Measurements from ENCODE around the gene KCNH1.

KCNH1 gene, protein sequence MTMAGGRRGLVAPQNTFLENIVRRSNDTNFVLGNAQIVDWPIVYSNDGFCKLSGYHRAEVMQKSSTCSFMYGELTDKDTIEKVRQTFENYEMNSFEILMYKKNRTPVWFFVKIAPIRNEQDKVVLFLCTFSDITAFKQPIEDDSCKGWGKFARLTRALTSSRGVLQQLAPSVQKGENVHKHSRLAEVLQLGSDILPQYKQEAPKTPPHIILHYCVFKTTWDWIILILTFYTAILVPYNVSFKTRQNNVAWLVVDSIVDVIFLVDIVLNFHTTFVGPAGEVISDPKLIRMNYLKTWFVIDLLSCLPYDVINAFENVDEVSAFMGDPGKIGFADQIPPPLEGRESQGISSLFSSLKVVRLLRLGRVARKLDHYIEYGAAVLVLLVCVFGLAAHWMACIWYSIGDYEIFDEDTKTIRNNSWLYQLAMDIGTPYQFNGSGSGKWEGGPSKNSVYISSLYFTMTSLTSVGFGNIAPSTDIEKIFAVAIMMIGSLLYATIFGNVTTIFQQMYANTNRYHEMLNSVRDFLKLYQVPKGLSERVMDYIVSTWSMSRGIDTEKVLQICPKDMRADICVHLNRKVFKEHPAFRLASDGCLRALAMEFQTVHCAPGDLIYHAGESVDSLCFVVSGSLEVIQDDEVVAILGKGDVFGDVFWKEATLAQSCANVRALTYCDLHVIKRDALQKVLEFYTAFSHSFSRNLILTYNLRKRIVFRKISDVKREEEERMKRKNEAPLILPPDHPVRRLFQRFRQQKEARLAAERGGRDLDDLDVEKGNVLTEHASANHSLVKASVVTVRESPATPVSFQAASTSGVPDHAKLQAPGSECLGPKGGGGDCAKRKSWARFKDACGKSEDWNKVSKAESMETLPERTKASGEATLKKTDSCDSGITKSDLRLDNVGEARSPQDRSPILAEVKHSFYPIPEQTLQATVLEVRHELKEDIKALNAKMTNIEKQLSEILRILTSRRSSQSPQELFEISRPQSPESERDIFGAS

DNA sequence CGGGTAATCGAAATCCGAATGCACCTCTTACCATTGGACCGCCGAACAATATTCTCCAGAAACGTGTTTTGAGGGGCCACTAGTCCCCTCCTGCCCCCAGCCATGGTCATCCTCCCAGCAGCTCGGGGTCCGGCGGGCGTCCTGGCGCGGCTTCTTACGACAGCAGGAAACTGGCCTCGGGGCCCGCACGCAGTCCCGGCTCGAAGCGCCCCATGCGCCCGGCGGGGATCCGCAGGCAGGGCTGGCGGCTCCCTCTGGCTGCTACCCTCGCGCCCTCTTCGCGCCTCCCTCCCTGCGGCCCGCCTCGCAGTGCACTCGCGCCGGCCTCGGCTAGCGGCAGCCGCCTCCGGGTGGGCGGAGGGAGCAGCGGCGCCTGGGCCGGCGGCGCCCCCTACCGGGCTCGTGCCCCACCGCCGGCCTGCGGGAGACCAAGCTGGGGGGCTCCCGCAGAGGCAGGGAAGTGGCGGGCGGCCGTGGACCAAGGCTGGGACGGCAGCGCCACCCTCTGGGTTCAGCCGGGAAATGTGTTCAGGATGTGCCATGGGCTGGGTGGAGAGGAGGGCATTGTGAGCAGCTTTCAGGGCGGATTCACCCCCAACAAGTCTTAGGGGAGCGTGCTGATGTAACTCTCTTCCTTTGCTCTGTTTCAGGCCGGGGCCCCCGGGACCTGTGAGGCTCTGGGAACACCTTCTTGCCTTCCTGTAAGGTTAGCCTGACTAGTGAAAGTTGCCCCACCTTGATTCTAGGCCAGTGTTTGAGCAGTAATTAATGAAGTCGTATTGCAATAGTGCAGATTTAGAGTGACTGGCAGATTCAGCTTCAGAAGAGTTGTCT, at the start of gene KCNH1:
TSS of gene KCNH1 (minus strand) at position 313 of the 834 bp plus-strand sequence. CDS start at position 110, 203 bp downstream.
- DNase-seq: peak; percentile 76

DNA sequence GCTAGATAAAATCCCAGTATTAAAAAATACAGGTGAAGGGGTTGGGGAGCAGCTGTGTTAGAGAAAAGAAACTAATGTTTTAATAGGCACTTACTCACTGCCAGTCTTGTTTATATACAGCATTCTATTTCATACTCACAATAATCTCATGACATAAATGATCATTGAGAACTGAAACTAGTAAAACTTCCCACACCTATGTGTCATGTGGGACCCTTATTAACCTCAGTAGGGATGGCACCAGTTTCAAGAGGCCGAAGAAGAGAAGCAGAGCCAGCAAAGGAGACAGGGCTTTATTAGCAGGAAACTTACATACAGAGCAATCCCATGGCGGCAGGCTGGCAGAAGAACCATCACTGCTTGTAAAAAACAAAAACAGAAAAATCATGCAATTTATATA, 48.8 kb upstream of the KCNH1 start:
- no peak for DNase-seq

DNA sequence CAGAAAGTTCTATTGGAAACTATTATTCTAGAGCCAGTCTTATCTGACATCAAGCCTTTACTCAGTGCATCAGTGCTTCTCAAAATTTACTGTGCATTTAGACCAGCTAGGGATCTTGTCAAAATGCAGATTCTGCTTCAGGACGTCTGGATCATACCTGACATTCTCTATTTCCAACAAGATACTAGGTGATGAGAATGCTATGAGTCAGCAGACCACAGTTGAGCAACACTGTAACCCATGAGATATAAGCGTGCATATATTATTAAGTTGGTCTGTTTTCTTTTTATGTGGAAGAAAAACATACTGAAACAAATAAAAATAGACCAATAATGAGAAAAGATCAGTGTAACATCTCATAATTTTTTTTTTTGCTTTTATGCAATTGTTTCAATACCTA, 40.4 kb upstream of the KCNH1 start:
- no peak for DNase-seq

DNA sequence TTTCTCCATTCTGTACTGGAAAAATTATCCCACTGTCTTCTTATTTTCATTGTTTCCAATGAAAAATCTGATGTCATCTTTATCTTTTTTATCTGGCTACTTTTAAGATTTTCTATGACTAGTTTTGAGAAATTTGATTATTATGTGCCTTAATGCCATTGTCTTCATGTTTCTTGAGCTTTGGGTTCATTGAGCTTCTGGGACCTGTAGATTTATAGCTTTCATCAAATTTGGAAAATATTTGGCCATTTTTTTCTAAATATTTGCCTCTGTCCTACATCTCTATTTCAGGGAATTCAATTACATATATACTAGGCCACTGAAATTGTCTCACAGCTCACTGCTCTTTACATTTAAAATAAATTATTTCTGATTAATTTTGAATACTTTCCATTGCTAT, 38.7 kb upstream of the KCNH1 start:
- DNase-seq: no peak

DNA sequence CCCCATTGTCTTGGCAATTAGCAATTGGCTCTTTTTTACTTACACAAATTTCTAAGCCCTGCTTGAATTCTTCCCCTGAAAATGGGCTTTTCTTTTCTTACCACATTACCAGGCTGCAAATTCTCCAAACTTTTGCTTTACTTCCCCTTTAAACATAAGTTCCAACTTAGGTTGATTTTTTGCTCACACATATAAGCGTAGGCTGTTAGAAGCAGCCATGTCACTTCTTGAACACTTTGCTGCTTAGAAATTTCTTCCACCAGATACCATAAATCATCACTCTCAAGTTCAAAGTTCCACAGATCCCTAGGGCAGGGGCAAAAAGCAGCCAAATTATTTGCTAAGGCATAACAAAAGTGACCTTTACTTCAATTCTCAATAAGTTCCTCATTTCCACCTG, 35.4 kb upstream of the KCNH1 start:
- no peak for DNase-seq

DNA sequence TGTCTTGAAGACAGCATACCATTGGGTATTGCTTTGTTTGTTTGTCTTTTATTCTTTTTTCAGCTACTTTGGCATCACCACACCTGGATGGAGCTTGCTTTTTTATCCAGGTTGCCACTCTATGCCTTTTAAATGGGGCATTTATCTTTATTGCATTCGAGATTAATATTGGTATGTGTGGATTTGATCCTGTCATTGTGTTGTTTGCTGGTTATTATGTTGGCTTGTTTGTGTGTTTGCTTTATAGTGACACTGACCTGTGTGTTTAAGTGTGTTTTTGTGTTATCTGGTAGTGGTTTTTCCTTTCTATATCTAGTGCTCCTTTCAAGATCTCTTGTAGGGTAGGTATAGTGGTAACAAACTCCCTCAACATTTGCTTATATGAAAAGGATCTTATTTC, 24.9 kb upstream of the KCNH1 start:
- no peak for DNase-seq

DNA sequence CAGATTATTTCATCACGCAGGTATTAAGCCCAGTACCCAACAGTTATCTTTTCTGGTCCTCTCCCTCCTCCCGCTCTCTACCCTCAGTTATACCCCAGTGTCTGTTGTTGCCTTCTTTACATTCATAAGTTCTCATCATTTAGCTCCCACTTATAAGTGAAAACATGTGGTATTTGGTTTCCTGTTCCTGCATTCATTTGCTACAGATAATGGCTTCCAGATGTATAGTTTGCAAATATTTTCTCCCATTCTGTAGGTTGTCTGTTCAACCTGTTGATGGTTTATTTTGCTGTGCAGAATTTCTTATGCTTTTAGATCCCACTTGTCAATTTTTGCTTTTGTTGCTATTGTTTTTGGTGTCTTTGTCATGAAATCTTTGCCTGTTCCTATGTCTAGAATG, 21.1 kb upstream of the KCNH1 start:
- DNase-seq: no peak

DNA sequence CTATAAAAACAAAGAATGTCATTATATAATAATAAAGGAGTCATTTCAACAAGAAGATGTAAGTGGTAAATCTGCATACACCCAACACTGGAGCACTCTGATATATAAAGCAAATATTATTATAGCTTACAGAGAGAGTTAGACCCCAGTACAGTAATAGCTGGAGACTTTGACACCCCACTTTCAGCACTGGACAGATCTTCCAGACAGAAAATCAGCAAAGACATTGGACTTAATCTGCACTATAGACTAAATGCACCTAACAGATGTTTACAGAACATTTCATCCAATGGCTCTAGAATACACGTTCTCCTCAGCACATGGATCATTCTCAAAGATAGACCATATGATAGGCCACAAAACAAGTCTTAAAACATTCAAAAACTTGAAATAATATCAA, 20.0 kb upstream of the KCNH1 start:
- DNase-seq: no peak

DNA sequence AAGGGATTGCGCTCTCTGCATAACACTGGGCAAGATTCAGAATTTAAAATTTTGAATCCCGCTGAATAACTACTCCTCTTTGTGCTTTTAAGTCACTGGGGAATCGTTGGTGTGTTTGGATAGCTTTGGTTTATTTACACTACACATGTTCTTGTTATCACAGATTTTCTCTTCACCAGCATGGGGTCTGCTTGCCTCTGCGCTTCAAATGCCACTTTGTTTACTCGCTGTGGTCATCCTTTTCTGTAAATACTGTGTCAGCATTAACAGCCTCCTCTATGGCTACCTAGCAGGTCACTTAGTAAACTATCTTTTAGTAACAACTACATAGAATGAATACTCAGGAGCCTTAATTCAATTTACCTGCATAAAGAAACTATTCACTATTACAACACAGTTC, 14.4 kb upstream of the KCNH1 start:
- no peak for DNase-seq

DNA sequence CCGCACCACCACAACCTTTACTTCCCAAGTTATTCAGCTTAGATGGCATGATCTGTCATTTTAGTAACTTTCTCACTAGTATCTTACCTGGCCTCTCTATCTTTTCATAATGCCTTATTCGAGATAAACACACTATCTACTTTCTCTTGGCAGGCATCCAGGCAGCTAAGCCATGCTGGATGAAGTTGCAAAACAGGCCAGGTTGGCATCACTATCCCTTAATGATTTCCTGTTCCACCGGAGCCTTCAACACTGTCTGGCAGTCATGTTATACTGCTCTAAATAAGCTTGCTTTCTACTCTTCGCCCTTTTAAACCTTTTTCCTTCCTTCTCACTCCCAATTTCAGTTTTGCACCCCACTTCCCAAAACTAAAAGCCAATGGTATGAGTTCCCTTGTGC, 12.0 kb upstream of the KCNH1 start:
- no peak for DNase-seq

DNA sequence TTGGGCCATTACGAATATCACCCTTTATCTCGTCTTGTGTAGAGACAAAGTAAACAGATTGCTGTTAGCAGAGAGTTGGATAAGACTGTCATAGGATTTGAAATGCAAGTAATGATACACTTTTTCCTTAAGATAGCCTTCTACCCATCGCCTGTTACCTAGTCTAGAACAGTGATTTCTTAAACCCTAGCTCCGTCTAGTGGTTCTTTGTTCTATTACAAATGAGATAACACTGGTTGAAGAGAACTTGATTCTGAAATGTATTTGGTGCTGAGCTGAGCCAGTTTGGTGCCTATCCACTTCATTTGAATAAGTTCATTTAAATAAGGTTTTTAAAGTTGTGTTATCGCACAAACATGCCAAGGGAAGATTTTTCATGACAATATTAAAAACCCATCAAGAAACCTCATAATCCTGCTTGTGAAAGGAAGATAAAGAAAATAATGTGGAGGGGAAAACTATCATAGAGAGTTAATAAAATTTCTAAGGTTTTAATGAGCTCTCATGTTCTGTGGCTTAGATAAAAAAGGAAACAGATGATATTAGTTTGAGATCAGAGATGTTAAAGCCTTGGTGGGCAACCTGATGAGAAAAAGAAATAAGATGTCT, 1.5 kb upstream of the KCNH1 start:
- DNase-seq: peak; percentile 46

DNA sequence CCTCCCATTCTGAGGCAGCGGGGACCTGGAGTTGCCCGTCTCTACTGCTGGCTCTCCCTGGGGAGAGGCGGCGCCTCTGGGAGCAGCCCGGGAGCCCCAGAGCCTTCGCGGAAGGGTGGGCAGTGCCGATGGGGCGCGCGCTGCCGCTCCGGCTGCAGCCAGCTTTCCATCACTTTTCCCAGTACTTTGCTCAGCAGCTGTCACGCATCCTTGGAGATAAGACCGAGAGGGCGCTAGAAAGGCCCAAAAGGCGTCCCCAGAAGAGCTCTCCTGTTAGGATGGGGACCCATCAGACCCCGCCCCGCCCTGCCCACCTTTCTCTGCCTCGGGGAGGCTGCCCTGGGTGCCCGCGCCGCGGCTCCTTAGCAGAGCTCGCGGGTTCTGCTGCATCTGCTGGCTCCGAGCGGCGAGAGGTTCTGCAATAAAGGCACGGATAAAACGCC, 534 bp downstream of the KCNH1 start:
- DNase-seq: no peak

DNA sequence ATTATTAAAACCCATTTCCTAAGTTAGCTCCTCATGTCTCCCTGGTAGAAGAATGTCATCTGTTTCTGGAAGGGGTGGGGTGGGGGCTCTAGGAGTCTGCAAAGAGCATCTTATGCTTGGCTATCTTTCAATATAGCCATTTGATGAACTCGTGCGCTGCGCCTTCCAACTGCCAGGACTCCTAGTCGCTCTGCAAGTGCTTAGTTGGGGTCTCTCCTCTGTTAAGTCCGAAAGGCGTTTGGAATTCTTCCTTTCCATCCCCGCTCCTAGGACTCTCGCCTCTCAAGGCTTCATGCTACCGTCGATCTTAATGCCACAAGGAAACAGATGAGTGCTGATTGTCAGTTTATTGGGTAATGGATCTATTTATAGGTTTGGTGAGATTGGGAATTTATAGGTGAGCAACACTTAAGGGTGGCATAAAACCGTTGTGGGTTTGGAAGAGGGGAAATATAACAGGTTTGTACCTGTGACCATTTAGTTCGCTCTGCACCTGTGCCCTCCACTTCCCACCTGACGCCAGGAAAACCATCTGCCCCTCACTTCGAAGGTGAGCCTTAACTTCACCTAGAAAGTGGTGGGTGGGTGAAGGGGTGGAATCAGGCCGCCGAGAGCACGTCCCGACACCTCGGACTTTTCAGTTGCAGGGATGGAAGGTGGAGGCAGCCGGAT, 1.1 kb downstream of the KCNH1 start:
- DNase-seq: no peak

DNA sequence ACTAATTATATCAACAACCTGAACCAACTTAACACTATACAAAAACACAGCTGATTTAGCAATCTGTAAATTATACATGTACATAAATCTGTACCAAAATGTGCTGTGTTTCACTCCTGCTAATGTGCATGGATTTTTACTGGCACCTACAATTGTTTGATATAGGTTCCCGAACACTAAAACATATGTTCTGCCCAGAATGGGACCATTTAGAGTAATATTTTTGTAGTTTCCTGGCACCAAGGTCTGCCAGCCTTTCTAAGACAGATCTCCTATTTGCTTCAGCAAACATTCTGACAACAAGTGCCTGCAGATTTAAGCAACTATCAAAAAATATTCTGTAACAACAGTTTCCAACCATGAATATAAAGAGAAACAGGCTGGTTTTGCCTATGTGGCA, 4.2 kb downstream of the KCNH1 start:
- DNase-seq: no peak

DNA sequence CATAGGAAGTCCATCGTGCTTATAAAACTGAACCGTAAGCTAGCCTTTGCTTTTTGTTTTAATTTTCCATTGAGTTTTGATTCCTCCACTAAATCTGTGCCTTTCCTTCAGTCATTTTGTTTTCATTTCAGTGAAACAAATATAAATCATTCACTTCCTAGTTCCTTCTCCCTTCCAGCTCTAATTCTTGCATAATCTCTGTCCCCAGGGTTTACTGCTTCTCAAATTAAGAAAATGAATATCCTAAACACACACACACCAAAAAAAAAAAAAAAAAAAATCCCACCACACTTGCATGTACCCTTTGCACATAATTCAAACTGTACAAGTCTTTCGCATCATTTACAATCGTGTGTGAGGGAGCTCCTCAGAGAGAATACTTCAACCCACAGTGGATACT, 6.8 kb downstream of the KCNH1 start:
- DNase-seq: no peak

DNA sequence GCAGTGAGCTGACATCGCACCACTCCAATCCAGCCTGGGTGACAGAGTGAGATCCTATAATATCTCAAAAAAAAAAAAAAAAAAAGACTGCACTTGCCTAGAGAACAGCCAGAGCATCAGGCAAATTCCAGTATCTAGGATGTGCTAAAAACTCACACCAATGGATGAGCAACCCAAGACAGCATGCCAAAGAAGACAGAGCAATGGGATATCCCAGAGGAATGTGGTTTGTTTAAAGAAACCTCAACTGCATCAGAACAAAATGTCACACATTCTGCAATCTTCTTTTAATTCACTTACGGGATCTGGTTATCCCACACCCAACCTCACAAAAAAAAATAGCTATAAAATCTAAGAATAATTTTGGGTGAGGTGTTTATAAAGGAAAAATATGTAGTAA, 7.3 kb downstream of the KCNH1 start:
- DNase-seq: no peak

DNA sequence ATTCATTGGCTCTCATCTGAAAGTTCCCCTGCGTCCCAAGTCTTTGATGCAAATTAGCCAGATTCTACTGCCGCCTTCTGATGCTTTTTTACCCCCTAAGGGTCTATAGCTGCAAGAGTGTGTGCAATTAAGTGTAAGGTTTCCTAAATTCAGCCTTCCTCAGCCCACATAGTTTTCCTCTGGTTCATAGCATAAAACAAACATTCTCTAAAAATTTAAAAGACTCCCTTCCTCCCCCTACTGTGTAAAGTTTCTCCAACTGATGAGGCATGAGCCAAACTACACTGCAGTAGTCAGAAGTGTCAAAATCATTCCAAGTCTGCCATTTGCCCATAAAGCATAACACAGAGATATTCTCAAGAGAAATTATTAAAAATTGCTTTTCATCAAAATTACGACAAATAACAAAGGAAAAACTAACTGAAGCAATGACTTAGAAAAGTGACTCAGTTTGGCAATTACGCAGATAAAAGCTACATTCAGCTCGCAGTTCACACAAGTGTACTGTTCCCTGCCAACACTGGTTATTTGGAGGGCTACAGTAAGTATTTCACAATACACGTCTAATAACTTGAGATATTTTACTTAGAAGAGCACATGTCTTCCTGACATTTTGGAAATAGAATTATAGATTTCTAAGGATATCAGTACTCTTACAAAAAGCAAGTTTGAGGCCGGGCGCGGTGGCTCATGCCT, 15.4 kb downstream of the KCNH1 start:
- no peak for DNase-seq

DNA sequence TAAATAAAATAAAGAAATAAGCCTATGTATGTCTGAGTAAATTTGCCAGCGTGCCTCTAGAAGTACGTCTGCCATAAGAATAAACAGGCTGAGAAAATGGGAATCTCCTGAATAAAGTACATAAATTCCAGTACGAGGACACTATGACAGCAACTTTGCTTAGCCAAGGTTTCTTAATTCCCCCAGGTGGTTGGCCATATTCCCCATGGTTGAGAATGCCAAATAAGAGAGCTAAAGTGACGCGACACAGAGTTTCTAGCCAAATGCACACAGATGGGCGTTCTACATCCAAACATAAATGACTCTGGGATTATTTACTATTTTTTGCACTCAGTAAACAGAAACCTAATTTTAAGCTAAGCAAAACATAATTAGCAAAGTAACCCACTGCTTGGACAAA, 19.5 kb downstream of the KCNH1 start:
- no peak for DNase-seq

DNA sequence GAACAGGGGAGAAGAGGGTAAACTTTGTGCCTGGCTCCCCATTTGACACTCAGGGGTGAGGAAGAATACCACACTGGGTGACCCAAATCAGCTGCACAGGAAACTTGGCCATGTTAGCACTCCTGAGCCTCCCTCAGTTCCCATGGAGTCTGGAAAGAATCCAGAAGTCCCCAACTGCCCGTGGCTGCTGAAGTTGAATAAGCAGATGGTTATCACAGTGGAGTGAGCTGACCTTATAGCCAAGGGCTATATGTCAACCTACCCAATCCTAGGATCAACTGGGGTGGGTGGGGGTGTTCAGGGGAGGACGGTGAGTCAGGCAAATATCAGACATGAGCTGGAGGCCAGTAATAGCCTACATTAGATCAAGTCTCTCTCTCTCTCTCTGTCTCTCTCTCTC, 20.4 kb downstream of the KCNH1 start:
- no peak for DNase-seq

DNA sequence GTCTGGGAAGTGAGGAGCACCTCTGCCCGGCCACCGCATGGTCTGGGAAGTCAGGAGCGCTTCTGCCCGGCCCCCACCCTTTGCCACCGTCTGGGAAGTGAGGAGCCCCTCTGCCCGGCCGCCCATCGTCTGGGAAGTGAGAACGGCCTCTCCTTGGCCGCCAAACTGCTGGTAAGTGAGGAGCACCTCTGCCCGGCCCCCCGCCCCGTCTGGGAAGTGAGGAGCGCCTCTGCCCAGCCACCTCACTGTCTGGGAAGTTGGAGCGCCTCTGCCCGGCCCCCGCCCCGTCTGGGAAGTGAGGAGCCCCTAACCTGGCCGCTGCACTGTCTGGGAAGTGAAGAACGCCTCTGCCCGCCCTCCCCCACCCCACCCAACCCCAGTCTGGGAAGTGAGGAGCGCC, 22.6 kb downstream of the KCNH1 start:
- DNase-seq: no peak

DNA sequence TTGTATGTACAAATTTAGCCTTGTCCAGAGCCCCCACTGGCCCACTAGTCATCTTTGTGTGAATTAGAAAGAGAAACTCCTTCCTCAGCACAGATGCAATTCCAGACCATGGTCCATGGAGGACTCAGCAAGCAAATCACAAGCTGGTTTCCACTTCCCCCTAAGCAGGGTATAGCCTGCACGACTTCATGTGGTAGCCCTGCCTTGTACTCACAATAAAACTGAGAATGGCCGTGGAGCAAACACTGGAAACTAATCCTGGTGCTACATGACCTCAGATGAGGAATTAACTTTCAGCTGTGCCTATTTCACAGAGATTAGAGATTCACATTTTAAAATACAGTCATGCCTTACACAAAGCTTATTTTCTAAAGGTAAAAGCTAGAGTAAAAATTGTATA, 32.5 kb downstream of the KCNH1 start:
- DNase-seq: no peak

Data from CD4-positive, alpha-beta T cell treated with Interleukin-17A for 1 hour (primary cell).